NCI-H748 (cell line): ENCODE measurements around the gene PTGDS.

ENCODE experiments used
- DNase-seq: peaks from one replicate; lab custom pipeline; 2025; ENCODE audit not compliant: unreplicated experiment; lab: John Stamatoyannopoulos, UW

The PTGDS gene

GRCh38 chr9:136945333-136946227 is 31.7 kb upstream of the PTGDS start:
- DNase-seq, result no peak

GRCh38 chr9:136946228-136947027 is 30.9 kb upstream of the PTGDS start:
- DNase-seq, result no peak

GRCh38 chr9:136947028-136947891 is 30.0 kb upstream of the PTGDS start:
- no peak for DNase-seq

- peak; percentile 60 for DNase-seq
Observed at GRCh38 chr9:136947955-136948510, 29.3 kb upstream of the PTGDS start.

GRCh38 chr9:136949239-136949816 is 28.0 kb upstream of the PTGDS start:
- DNase-seq, result peak; percentile 67

- peak; percentile 96 for DNase-seq
Observed at GRCh38 chr9:136949817-136950655, 27.3 kb upstream of the PTGDS start.

- no peak for DNase-seq
Observed at GRCh38 chr9:136950656-136951276, 26.5 kb upstream of the PTGDS start.

- DNase-seq, result no peak
Observed at GRCh38 chr9:136951541-136952320, 25.6 kb upstream of the PTGDS start, which contains the start of gene LCN12. Gene LCN12, plus strand, starts transcription at chr9:136952273. Its CDS starts 55 bp downstream, at chr9:136952328.

- no peak for DNase-seq
Observed at GRCh38 chr9:136952321-136952850, 24.9 kb upstream of the PTGDS start.

- DNase-seq, result no peak
Observed at GRCh38 chr9:136952876-136953770, 24.2 kb upstream of the PTGDS start.

GRCh38 chr9:136953771-136954269 is 23.5 kb upstream of the PTGDS start:
- DNase-seq, result no peak

- no peak for DNase-seq
Observed at GRCh38 chr9:136954270-136955083, 22.8 kb upstream of the PTGDS start.

- DNase-seq, result no peak
Observed at GRCh38 chr9:136955202-136955942, 21.9 kb upstream of the PTGDS start.

- DNase-seq, result no peak
Observed at GRCh38 chr9:136955943-136956335, 21.4 kb upstream of the PTGDS start.

- no peak for DNase-seq
Observed at GRCh38 chr9:136956604-136957003, 20.7 kb upstream of the PTGDS start.
